Left lung (tissue), 10 donors: Measurements from ENCODE around the gene ADAP1. TPM values are rescaled to one million over a fixed set of nuclear protein-coding genes. Genes with fewer than 3 reads are reported as not detected.
"Not testable (repeated sequence)": the region's sequence is repeated elsewhere in the genome, so short reads cannot be mapped to it uniquely, and the experiment has no call there.

ENCODE experiments used
- ATAC-seq: fragments of 200-7000 bp; cut with Tn5 transposase; one replicate; pipeline ENCODE4 v1.9.1; 2020; ENCODE audit warnings: moderate library complexity
- DNase-seq, 4 donors: peaks; one replicate each; pipeline ENCODE4 v3.0.0-alpha.2; 2013 to 2020
- H3K27ac ChIP-seq, 2 donors: fragments of 200-600 bp; sonication (generic) in 1 of 2; one replicate each; pipeline versions ENCODE4 v1.5.0 to v1.8.0; 2020 to 2021
- H3K27me3 ChIP-seq, 2 donors: fragments of 200-600 bp; sonication (generic) in 1 of 2; one replicate each; pipeline versions ENCODE4 v1.5.0 to v1.8.0; 2020 to 2021
- H3K36me3 ChIP-seq, 2 donors: fragments of 200-600 bp; sonication (generic) in 1 of 2; one replicate each; pipeline versions ENCODE4 v1.5.0 to v1.8.0; 2020 to 2021
- H3K4me1 ChIP-seq, 2 donors: fragments of 200-600 bp; one replicate each; pipeline ENCODE4 v1.8.0; 2021
- H3K4me3 ChIP-seq, 2 donors: fragments of 200-600 bp; sonication (generic) in 1 of 2; one replicate each; pipeline versions ENCODE4 v1.5.0 to v1.8.0; 2020 to 2021; ENCODE audit warnings: mild to moderate bottlenecking in 1 of 2
- H3K9me3 ChIP-seq, 2 donors: fragments of 200-600 bp; sonication (generic) in 1 of 2; one replicate each; pipeline versions ENCODE4 v1.5.0 to v1.8.0; 2020 to 2021
- CTCF ChIP-seq, 2 donors: fragments of 200-600 bp; sonication (generic) in 1 of 2; IDR thresholded peaks; one replicate each; pipeline versions ENCODE4 v1.5.0 to v1.8.0; 2021; ENCODE audit warnings: antibody characterized with exemption in 2 of 2
- intact Hi-C, 2 donors: fragments of 100-400 bp; cut with DNase I; formaldehyde crosslinking; loops; one replicate each; pipeline versions ENCODE4 v1.11.2 to v1.14.2; 2022
- polyA plus RNA-seq, 6 donors: library from polyadenylated mRNA; unstranded; fragments of 120-200 nt; gene quantifications; one replicate each; pipeline ENCODE4 v1.2.1, GENCODE V29; 2013; ENCODE audit not compliant: insufficient read length in 6 of 6
- total RNA-seq, 2 donors: library from RNA; stranded (reverse); fragmentation: NEBNext Ultra II Directional; extraction: Animal tissue kit (Norgen Biotek cat#: 25700); gene quantifications; one replicate each; pipeline ENCODE4 v1.2.1, GENCODE V29; 2021
- donor health status: DM: no; HTN: yes; CAD: no.
- donor health status: DM: no; HTN: no; CAD: no.

The ADAP1 gene
- total and polyA plus RNA-seq, 8 donors: 5.1 to 35.1 (median 8.5) TPM

GRCh38 chr7:875051-875450, 79.4 kb downstream of the ADAP1 start:
- H3K9me3 ChIP-seq: no peaks in the 10 kb centered on the region
- no peaks in the 10 kb centered on the region for H3K27me3 ChIP-seq
- H3K36me3 ChIP-seq: peaks cover 0 to 38% of the 10 kb centered on the region in 2 donors
- intact Hi-C loops: no loop called here
- ATAC-seq (no peak), DNase-seq (no peak)
- no peak overlapping the region for H3K4me3 ChIP-seq
- H3K27ac ChIP-seq: peak overlapping the region; percentile 78 to 79
- peaks cover 12 to 50% of the 10 kb centered on the region in 2 donors for H3K4me1 ChIP-seq
- no peak for TF ChIP-seq CTCF (IDR thresholded peaks at IDR 0.05)

- no peak for TF ChIP-seq CTCF (IDR thresholded peaks at IDR 0.05)
- H3K9me3 ChIP-seq: no peaks in the 10 kb centered on the region
Observed at GRCh38 chr7:874031-874749, 80.3 kb downstream of the ADAP1 start.

GRCh38 chr7:873367-874002, 81.0 kb downstream of the ADAP1 start:
- intact Hi-C loops: loop anchor here in 1 of 2 donors (5.0 kb wide), 1 partner anchor 86 kb away; no protein-coding TSS in a partner anchor
- peak; percentile 58 to 93 (median 86) for DNase-seq
- Histone ChIP-seq H3K9me3 (no peaks in the 10 kb centered on the region), H3K27me3 (no peaks in the 10 kb centered on the region), H3K4me3 (no peak overlapping the region), H3K27ac (peak overlapping the region; percentile 62 to 65), H3K36me3 (peaks cover 0 to 40% of the 10 kb centered on the region in 2 donors), H3K4me1 (peaks cover 12 to 39% of the 10 kb centered on the region in 2 donors)
- TF ChIP-seq CTCF (IDR thresholded peaks at IDR 0.05): peak; percentile 82 to 95
- ATAC-seq: peak; percentile 70

More at GRCh38 chr7:874031-874749, 80.3 kb downstream of the ADAP1 start:
- ATAC-seq (no peak), DNase-seq (peak in 1 of 4 donors; percentile 3)
- Histone ChIP-seq H3K36me3 (peaks cover 0 to 44% of the 10 kb centered on the region in 2 donors), H3K27ac (peak overlapping the region; percentile 65 to 78), H3K27me3 (no peaks in the 10 kb centered on the region), H3K4me3 (no peak overlapping the region), H3K4me1 (peaks cover 12 to 46% of the 10 kb centered on the region in 2 donors)
- intact Hi-C loops: loop anchor here in 1 of 2 donors (5.0 kb wide), 1 partner anchor 87 kb away; no protein-coding TSS in a partner anchor

GRCh38 chr7:872685-873084, 81.8 kb downstream of the ADAP1 start:
- intact Hi-C loops: loop anchor here in 1 of 2 donors (5.0 kb wide), 1 partner anchor 85 kb away; no protein-coding TSS in a partner anchor
- Histone ChIP-seq H3K4me1 (peaks cover 7 to 31% of the 10 kb centered on the region in 2 donors), H3K36me3 (peaks cover 0 to 46% of the 10 kb centered on the region in 2 donors)
- not testable (repeated sequence) for H3K27ac ChIP-seq, H3K9me3 ChIP-seq, ATAC-seq, H3K4me3 ChIP-seq, H3K27me3 ChIP-seq
- DNase-seq: peak in 1 of 4 donors; percentile 32

GRCh38 chr7:871900-872537, 82.5 kb downstream of the ADAP1 start:
- no peaks in the 10 kb centered on the region for H3K27me3 ChIP-seq
- H3K9me3 ChIP-seq: no peaks in the 10 kb centered on the region
- H3K4me1 ChIP-seq: peaks cover 7 to 36% of the 10 kb centered on the region in 2 donors
- peak in 1 of 4 donors; percentile 50 for DNase-seq
- no peak overlapping the region for H3K4me3 ChIP-seq
- no peak for ATAC-seq
- intact Hi-C loops: loop anchor here in 1 of 2 donors (5.0 kb wide), 1 partner anchor 85 kb away; no protein-coding TSS in a partner anchor
- H3K36me3 ChIP-seq: peaks cover 0 to 52% of the 10 kb centered on the region in 2 donors
- no peak overlapping the region for H3K27ac ChIP-seq
- TF ChIP-seq CTCF (IDR thresholded peaks at IDR 0.05): no peak
